ENCODE data around the gene NUMB.
A peak's percentile ranks its signal among the peaks of the same experiment; 100 is the strongest.
"Not testable (repeated sequence)": the region's sequence is repeated elsewhere in the genome, so short reads cannot be mapped to it uniquely, and the experiment has no call there.

Gene NUMB

GRCh38 chr14:73457041-73457923 lies 1.1 kb downstream of the NUMB start:
- Mint-ChIP-seq H3K27ac (peak overlapping the region; percentile 97), H3K9me3 (no peaks in the 10 kb centered on the region), H3K36me3 (ENCODE audit: low read depth) (peaks cover 12% of the 10 kb centered on the region), H3K4me3 (peak overlapping the region; percentile 95), H3K27me3 (no peaks in the 10 kb centered on the region), H3K4me1 (ENCODE audit: low read depth) (peaks cover 53% of the 10 kb centered on the region)
- peak; percentile 45 for DNase-seq

GRCh38 chr14:73455294-73455693 lies 3.1 kb downstream of the NUMB start:
- DNase-seq = no peak
- Mint-ChIP-seq H3K36me3 (ENCODE audit: low read depth) (peaks cover 13% of the 10 kb centered on the region), H3K4me1 (ENCODE audit: low read depth) (peaks cover 49% of the 10 kb centered on the region), H3K9me3 (no peaks in the 10 kb centered on the region), H3K4me3 (no peak overlapping the region), H3K27me3 (no peaks in the 10 kb centered on the region), H3K27ac (no peak overlapping the region)

GRCh38 chr14:73452341-73453186 lies 5.8 kb downstream of the NUMB start:
- Mint-ChIP-seq H3K36me3 (ENCODE audit: low read depth) (peaks cover 7% of the 10 kb centered on the region), H3K4me1 (ENCODE audit: low read depth) (peaks cover 38% of the 10 kb centered on the region), H3K27me3 (no peaks in the 10 kb centered on the region), H3K27ac (no peak overlapping the region), H3K9me3 (no peaks in the 10 kb centered on the region), H3K4me3 (no peak overlapping the region)
- DNase-seq = no peak

- no peak for DNase-seq
- Mint-ChIP-seq H3K27ac (no peak overlapping the region), H3K4me3 (no peak overlapping the region), H3K9me3 (no peaks in the 10 kb centered on the region), H3K4me1 (ENCODE audit: low read depth) (peaks cover 12% of the 10 kb centered on the region), H3K27me3 (no peaks in the 10 kb centered on the region), H3K36me3 (ENCODE audit: low read depth) (no peaks in the 10 kb centered on the region)
These were observed 14.6 kb downstream of the NUMB start for GRCh38 chr14:73443758-73444157.

GRCh38 chr14:73441286-73441685 lies 17.1 kb downstream of the NUMB start:
- peak overlapping the region; percentile 20 for H3K27ac Mint-ChIP-seq
- no peak for DNase-seq
- no peaks in the 10 kb centered on the region for H3K27me3 Mint-ChIP-seq
- no peaks in the 10 kb centered on the region for H3K36me3 Mint-ChIP-seq (ENCODE audit: low read depth)
- H3K9me3 Mint-ChIP-seq = no peaks in the 10 kb centered on the region
- H3K4me1 Mint-ChIP-seq (ENCODE audit: low read depth) = peaks cover 18% of the 10 kb centered on the region
- H3K4me3 Mint-ChIP-seq = no peak overlapping the region

GRCh38 chr14:73438993-73439392 lies 19.4 kb downstream of the NUMB start:
- no peak overlapping the region for H3K27ac Mint-ChIP-seq
- no peaks in the 10 kb centered on the region for H3K27me3 Mint-ChIP-seq
- H3K36me3 Mint-ChIP-seq (ENCODE audit: low read depth) = no peaks in the 10 kb centered on the region
- H3K4me1 Mint-ChIP-seq (ENCODE audit: low read depth) = peaks cover 24% of the 10 kb centered on the region
- no peak overlapping the region for H3K4me3 Mint-ChIP-seq
- no peak for DNase-seq
- no peaks in the 10 kb centered on the region for H3K9me3 Mint-ChIP-seq

- H3K27me3 Mint-ChIP-seq = no peaks in the 10 kb centered on the region
- H3K9me3 Mint-ChIP-seq = no peaks in the 10 kb centered on the region
- H3K4me1 Mint-ChIP-seq (ENCODE audit: low read depth) = peaks cover 27% of the 10 kb centered on the region
- no peak for DNase-seq
- no peak overlapping the region for H3K4me3 Mint-ChIP-seq
- H3K27ac Mint-ChIP-seq = no peak overlapping the region
- H3K36me3 Mint-ChIP-seq (ENCODE audit: low read depth) = no peaks in the 10 kb centered on the region
These were observed 21.1 kb downstream of the NUMB start for GRCh38 chr14:73437206-73437605.

- no peak overlapping the region for H3K4me3 Mint-ChIP-seq
- DNase-seq = no peak
- no peaks in the 10 kb centered on the region for H3K9me3 Mint-ChIP-seq
- H3K27ac Mint-ChIP-seq = no peak overlapping the region
- H3K27me3 Mint-ChIP-seq = no peaks in the 10 kb centered on the region
- H3K4me1 Mint-ChIP-seq (ENCODE audit: low read depth) = peaks cover 20% of the 10 kb centered on the region
- H3K36me3 Mint-ChIP-seq (ENCODE audit: low read depth) = no peaks in the 10 kb centered on the region
These were observed 26.2 kb downstream of the NUMB start for GRCh38 chr14:73432124-73432523.

GRCh38 chr14:73428353-73428824 lies 30.0 kb downstream of the NUMB start:
- peak overlapping the region; percentile 8 for H3K27ac Mint-ChIP-seq
- H3K27me3 Mint-ChIP-seq = no peaks in the 10 kb centered on the region
- no peak overlapping the region for H3K4me3 Mint-ChIP-seq
- H3K36me3 Mint-ChIP-seq (ENCODE audit: low read depth) = peaks cover 4% of the 10 kb centered on the region
- no peaks in the 10 kb centered on the region for H3K9me3 Mint-ChIP-seq
- no peak for DNase-seq
- H3K4me1 Mint-ChIP-seq (ENCODE audit: low read depth) = peaks cover 23% of the 10 kb centered on the region

GRCh38 chr14:73427516-73428264 lies 30.7 kb downstream of the NUMB start:
- Mint-ChIP-seq H3K27ac (no peak overlapping the region), H3K27me3 (no peaks in the 10 kb centered on the region), H3K4me3 (no peak overlapping the region), H3K9me3 (no peaks in the 10 kb centered on the region), H3K36me3 (ENCODE audit: low read depth) (peaks cover 6% of the 10 kb centered on the region), H3K4me1 (ENCODE audit: low read depth) (peaks cover 23% of the 10 kb centered on the region)
- no peak for DNase-seq

GRCh38 chr14:73426877-73427276 lies 31.5 kb downstream of the NUMB start:
- no peak overlapping the region for H3K27ac Mint-ChIP-seq

GRCh38 chr14:73424453-73424852 lies 33.9 kb downstream of the NUMB start:
- H3K9me3 Mint-ChIP-seq = no peaks in the 10 kb centered on the region
- H3K4me1 Mint-ChIP-seq (ENCODE audit: low read depth) = peaks cover 36% of the 10 kb centered on the region
- no peak overlapping the region for H3K27ac Mint-ChIP-seq
- H3K36me3 Mint-ChIP-seq (ENCODE audit: low read depth) = peaks cover 30% of the 10 kb centered on the region
- no peaks in the 10 kb centered on the region for H3K27me3 Mint-ChIP-seq
- no peak for DNase-seq
- H3K4me3 Mint-ChIP-seq = no peak overlapping the region

More at GRCh38 chr14:73426877-73427276, 31.5 kb downstream of the NUMB start:
- no peaks in the 10 kb centered on the region for H3K27me3 Mint-ChIP-seq
- no peaks in the 10 kb centered on the region for H3K9me3 Mint-ChIP-seq
- H3K4me3 Mint-ChIP-seq = no peak overlapping the region
- H3K36me3 Mint-ChIP-seq (ENCODE audit: low read depth) = peaks cover 14% of the 10 kb centered on the region
- no peak for DNase-seq
- H3K4me1 Mint-ChIP-seq (ENCODE audit: low read depth) = peaks cover 28% of the 10 kb centered on the region

GRCh38 chr14:73423092-73423491 lies 35.3 kb downstream of the NUMB start:
- Mint-ChIP-seq H3K36me3 (ENCODE audit: low read depth) (peaks cover 32% of the 10 kb centered on the region), H3K4me1 (ENCODE audit: low read depth) (peaks cover 29% of the 10 kb centered on the region)
- H3K27ac Mint-ChIP-seq, H3K4me3 Mint-ChIP-seq, H3K9me3 Mint-ChIP-seq, H3K27me3 Mint-ChIP-seq, DNase-seq: not testable (repeated sequence)

GRCh38 chr14:73422515-73422914 lies 35.8 kb downstream of the NUMB start:
- no peak overlapping the region for H3K4me3 Mint-ChIP-seq
- H3K27me3 Mint-ChIP-seq = no peaks in the 10 kb centered on the region
- no peak for DNase-seq
- peaks cover 26% of the 10 kb centered on the region for H3K4me1 Mint-ChIP-seq (ENCODE audit: low read depth)
- H3K27ac Mint-ChIP-seq = no peak overlapping the region
- H3K36me3 Mint-ChIP-seq (ENCODE audit: low read depth) = peaks cover 33% of the 10 kb centered on the region
- no peaks in the 10 kb centered on the region for H3K9me3 Mint-ChIP-seq

Data from activated T-cell treated with anti-CD3 and anti-CD28 coated beads, Interleukin-2, amount 50 U/mL, for 24 hours (primary cell).